ENCODE results near the gene CISD1.
A peak's percentile ranks its signal among the peaks of the same experiment; 100 is the strongest.

The CISD1 gene

GRCh38 chr10:58299580-58299979 is 30.6 kb downstream of the CISD1 start:
- H3K18ac ChIP-seq (ENCODE audit: low read length) = no peak overlapping the region
- no peak overlapping the region for H3K9ac ChIP-seq (ENCODE audit: low read depth, low read length, poor library complexity)
- no peak overlapping the region for H2BK120ac ChIP-seq (ENCODE audit: low read depth, low read length)
- H2BK15ac ChIP-seq (ENCODE audit: low read length) = no peak overlapping the region
- H3K4me3 ChIP-seq (ENCODE audit: low read length in 2 of 2) = no peak overlapping the region
- DNase-seq (ENCODE audit: low spot score) = peak; percentile 36
- no peaks in the 10 kb centered on the region for H3K27me3 ChIP-seq (ENCODE audit: control insufficient read depth in 3 of 3, insufficient read depth in 3 of 3, low read depth in 1 of 3, low read length in 3 of 3)
- no peak overlapping the region for H4K8ac ChIP-seq (ENCODE audit: low read depth, low read length)
- H3K36me3 ChIP-seq (replicated peaks in 1 of 2; ENCODE audit: control insufficient read depth in 2 of 2, insufficient read depth in 2 of 2, low read length in 2 of 2) = no peaks in the 10 kb centered on the region
- WGBS, 2 donors (ENCODE audit: extremely low coverage in 2 of 2, insufficient read length in 2 of 2, insufficient replicate concordance in 1 of 2) = no CpG with 5 or more reads among the region's 4 CpGs
- H3K79me1 ChIP-seq (ENCODE audit: low read depth, low read length) = no peaks in the 10 kb centered on the region
- no peak overlapping the region for H3K23ac ChIP-seq (ENCODE audit: low read depth, low read length, poor library complexity)
- H2AK5ac ChIP-seq (ENCODE audit: low read depth, low read length) = no peak overlapping the region
- no peak overlapping the region for H2BK5ac ChIP-seq (ENCODE audit: low read length)
- H3K14ac ChIP-seq (ENCODE audit: low read length) = no peak overlapping the region
- no peaks in the 10 kb centered on the region for H3K4me1 ChIP-seq (ENCODE audit: control insufficient read depth in 2 of 2, insufficient read depth in 1 of 2, low read depth in 1 of 2, low read length in 2 of 2)
- H3K9me3 ChIP-seq (replicated peaks in 1 of 2; ENCODE audit: control insufficient read depth in 2 of 2, insufficient read depth in 1 of 2, low read depth in 1 of 2, low read length in 2 of 2) = no peaks in the 10 kb centered on the region
- H2BK12ac ChIP-seq (ENCODE audit: low read length) = no peak overlapping the region
- H3K4ac ChIP-seq (ENCODE audit: low read length) = no peak overlapping the region
- no peak overlapping the region for H3K4me2 ChIP-seq (ENCODE audit: insufficient read depth, low read length, poor library complexity, severe bottlenecking)
- no peak overlapping the region for H3K27ac ChIP-seq (replicated peaks; ENCODE audit: low read length)
- no peak overlapping the region for H4K91ac ChIP-seq (ENCODE audit: low read depth, low read length, poor library complexity)
- no peak overlapping the region for H2AFZ ChIP-seq (ENCODE audit: low read length)

GRCh38 chr10:58300676-58301075 is 31.7 kb downstream of the CISD1 start:
- Histone ChIP-seq H3K27me3 (ENCODE audit: control insufficient read depth in 3 of 3, insufficient read depth in 3 of 3, low read depth in 1 of 3, low read length in 3 of 3) (no peaks in the 10 kb centered on the region), H4K8ac (ENCODE audit: low read depth, low read length) (no peak overlapping the region), H2BK120ac (ENCODE audit: low read depth, low read length) (no peak overlapping the region), H3K79me1 (ENCODE audit: low read depth, low read length) (no peaks in the 10 kb centered on the region), H3K4me3 (ENCODE audit: low read length in 2 of 2) (no peak overlapping the region), H2BK12ac (ENCODE audit: low read length) (no peak overlapping the region), H3K18ac (ENCODE audit: low read length) (no peak overlapping the region), H3K9ac (ENCODE audit: low read depth, low read length, poor library complexity) (no peak overlapping the region), H3K27ac (replicated peaks; ENCODE audit: low read length) (no peak overlapping the region), H4K91ac (ENCODE audit: low read depth, low read length, poor library complexity) (no peak overlapping the region), H2BK15ac (ENCODE audit: low read length) (no peak overlapping the region), H2AFZ (ENCODE audit: low read length) (no peak overlapping the region), H3K4me2 (ENCODE audit: insufficient read depth, low read length, poor library complexity, severe bottlenecking) (no peak overlapping the region), H3K23ac (ENCODE audit: low read depth, low read length, poor library complexity) (no peak overlapping the region), H3K9me3 (replicated peaks in 1 of 2; ENCODE audit: control insufficient read depth in 2 of 2, insufficient read depth in 1 of 2, low read depth in 1 of 2, low read length in 2 of 2) (no peaks in the 10 kb centered on the region), H3K4ac (ENCODE audit: low read length) (no peak overlapping the region), H3K14ac (ENCODE audit: low read length) (no peak overlapping the region), H2BK5ac (ENCODE audit: low read length) (no peak overlapping the region), H3K4me1 (ENCODE audit: control insufficient read depth in 2 of 2, insufficient read depth in 1 of 2, low read depth in 1 of 2, low read length in 2 of 2) (no peaks in the 10 kb centered on the region), H2AK5ac (ENCODE audit: low read depth, low read length) (no peak overlapping the region), H3K36me3 (replicated peaks in 1 of 2; ENCODE audit: control insufficient read depth in 2 of 2, insufficient read depth in 2 of 2, low read length in 2 of 2) (no peaks in the 10 kb centered on the region)
- no peak for DNase-seq (ENCODE audit: low spot score)

- no peaks in the 10 kb centered on the region for H3K36me3 ChIP-seq (replicated peaks in 1 of 2; ENCODE audit: control insufficient read depth in 2 of 2, insufficient read depth in 2 of 2, low read length in 2 of 2)
- H4K8ac ChIP-seq (ENCODE audit: low read depth, low read length) = no peak overlapping the region
- H2AFZ ChIP-seq (ENCODE audit: low read length) = no peak overlapping the region
- WGBS, 2 donors (ENCODE audit: extremely low coverage in 2 of 2, insufficient read length in 2 of 2, insufficient replicate concordance in 1 of 2) = no CpG with 5 or more reads among the region's 2 CpGs
- H3K9ac ChIP-seq (ENCODE audit: low read depth, low read length, poor library complexity) = no peak overlapping the region
- H3K27ac ChIP-seq (replicated peaks; ENCODE audit: low read length) = no peak overlapping the region
- DNase-seq (ENCODE audit: low spot score) = no peak
- H3K79me1 ChIP-seq (ENCODE audit: low read depth, low read length) = no peaks in the 10 kb centered on the region
- no peak overlapping the region for H2AK5ac ChIP-seq (ENCODE audit: low read depth, low read length)
- H2BK120ac ChIP-seq (ENCODE audit: low read depth, low read length) = no peak overlapping the region
- no peak overlapping the region for H2BK15ac ChIP-seq (ENCODE audit: low read length)
- no peak overlapping the region for H3K4ac ChIP-seq (ENCODE audit: low read length)
- no peaks in the 10 kb centered on the region for H3K9me3 ChIP-seq (replicated peaks in 1 of 2; ENCODE audit: control insufficient read depth in 2 of 2, insufficient read depth in 1 of 2, low read depth in 1 of 2, low read length in 2 of 2)
- peaks cover 0 to 2% (median 0%) of the 10 kb centered on the region in 3 experiments for H3K27me3 ChIP-seq (ENCODE audit: control insufficient read depth in 3 of 3, insufficient read depth in 3 of 3, low read depth in 1 of 3, low read length in 3 of 3)
- H3K23ac ChIP-seq (ENCODE audit: low read depth, low read length, poor library complexity) = no peak overlapping the region
- no peak overlapping the region for H3K14ac ChIP-seq (ENCODE audit: low read length)
- H2BK5ac ChIP-seq (ENCODE audit: low read length) = no peak overlapping the region
- no peak overlapping the region for H3K4me3 ChIP-seq (ENCODE audit: low read length in 2 of 2)
- no peak overlapping the region for H3K18ac ChIP-seq (ENCODE audit: low read length)
- no peak overlapping the region for H2BK12ac ChIP-seq (ENCODE audit: low read length)
- no peak overlapping the region for H4K91ac ChIP-seq (ENCODE audit: low read depth, low read length, poor library complexity)
- H3K4me2 ChIP-seq (ENCODE audit: insufficient read depth, low read length, poor library complexity, severe bottlenecking) = no peak overlapping the region
- peaks cover 0 to 2% of the 10 kb centered on the region in 2 donors for H3K4me1 ChIP-seq (ENCODE audit: control insufficient read depth in 2 of 2, insufficient read depth in 1 of 2, low read depth in 1 of 2, low read length in 2 of 2)
Observed at GRCh38 chr10:58302254-58302653, 33.3 kb downstream of the CISD1 start.

GRCh38 chr10:58304099-58304633 is 35.2 kb downstream of the CISD1 start:
- H3K4me3 ChIP-seq (ENCODE audit: low read length in 2 of 2) = no peak overlapping the region
- H2BK15ac ChIP-seq (ENCODE audit: low read length) = no peak overlapping the region

More at GRCh38 chr10:58304099-58304633, 35.2 kb downstream of the CISD1 start:
- WGBS, 2 donors (ENCODE audit: extremely low coverage in 2 of 2, insufficient read length in 2 of 2, insufficient replicate concordance in 1 of 2) = no CpG with 5 or more reads among the region's 3 CpGs
- Histone ChIP-seq H4K8ac (ENCODE audit: low read depth, low read length) (no peak overlapping the region), H3K79me1 (ENCODE audit: low read depth, low read length) (peaks cover 2% of the 10 kb centered on the region), H3K27me3 (ENCODE audit: control insufficient read depth in 3 of 3, insufficient read depth in 3 of 3, low read depth in 1 of 3, low read length in 3 of 3) (peaks cover 0 to 2% (median 0%) of the 10 kb centered on the region in 3 experiments), H3K9ac (ENCODE audit: low read depth, low read length, poor library complexity) (no peak overlapping the region), H3K4ac (ENCODE audit: low read length) (no peak overlapping the region), H2BK12ac (ENCODE audit: low read length) (no peak overlapping the region), H4K91ac (ENCODE audit: low read depth, low read length, poor library complexity) (no peak overlapping the region), H3K23ac (ENCODE audit: low read depth, low read length, poor library complexity) (no peak overlapping the region), H2BK120ac (ENCODE audit: low read depth, low read length) (no peak overlapping the region), H2AFZ (ENCODE audit: low read length) (no peak overlapping the region), H3K27ac (replicated peaks; ENCODE audit: low read length) (no peak overlapping the region), H3K4me2 (ENCODE audit: insufficient read depth, low read length, poor library complexity, severe bottlenecking) (no peak overlapping the region), H3K4me1 (ENCODE audit: control insufficient read depth in 2 of 2, insufficient read depth in 1 of 2, low read depth in 1 of 2, low read length in 2 of 2) (peaks cover 0 to 2% of the 10 kb centered on the region in 2 donors), H2AK5ac (ENCODE audit: low read depth, low read length) (no peak overlapping the region), H3K9me3 (replicated peaks in 1 of 2; ENCODE audit: control insufficient read depth in 2 of 2, insufficient read depth in 1 of 2, low read depth in 1 of 2, low read length in 2 of 2) (no peaks in the 10 kb centered on the region), H3K18ac (ENCODE audit: low read length) (no peak overlapping the region), H2BK5ac (ENCODE audit: low read length) (no peak overlapping the region), H3K36me3 (replicated peaks in 1 of 2; ENCODE audit: control insufficient read depth in 2 of 2, insufficient read depth in 2 of 2, low read length in 2 of 2) (no peaks in the 10 kb centered on the region), H3K14ac (ENCODE audit: low read length) (no peak overlapping the region)
- DNase-seq (ENCODE audit: low spot score) = no peak
